HCEC 1CT (cell line): Measurements from ENCODE around the gene LILRB1.
"Not testable (repeated sequence)": the region's sequence is repeated elsewhere in the genome, so short reads cannot be mapped to it uniquely, and the experiment has no call there.

ENCODE experiments used
- DNase-seq: peaks from one replicate; pipeline ENCODE4 v3.0.0-alpha.2; 2017

LILRB1 gene

GRCh38 chr19:54624934-54625730 lies 5.2 kb upstream of the LILRB1 start:
- DNase-seq: not testable (repeated sequence)

GRCh38 chr19:54626757-54627156 lies 3.5 kb upstream of the LILRB1 start:
- DNase-seq: no peak

DNA sequence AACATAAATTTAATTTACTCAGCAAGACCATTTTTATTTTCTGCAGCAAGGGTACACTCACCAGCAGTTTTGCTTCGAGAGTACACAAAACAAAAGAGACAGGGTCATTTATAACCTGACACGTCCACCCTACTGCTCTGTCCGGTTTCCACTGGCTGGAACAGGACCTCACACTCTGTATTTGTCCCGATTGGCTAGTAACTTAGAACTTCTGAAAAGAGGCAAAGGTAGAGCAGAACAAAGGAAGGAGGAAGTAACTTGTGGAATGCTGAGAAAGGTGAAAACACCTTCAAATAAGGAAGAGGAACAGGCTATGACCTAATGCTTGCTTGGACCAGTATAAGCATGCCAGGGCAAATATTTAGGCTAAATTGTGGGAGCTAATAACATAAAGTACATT lies 2.4 kb upstream of the LILRB1 start:
- DNase-seq: not testable (repeated sequence)

DNA sequence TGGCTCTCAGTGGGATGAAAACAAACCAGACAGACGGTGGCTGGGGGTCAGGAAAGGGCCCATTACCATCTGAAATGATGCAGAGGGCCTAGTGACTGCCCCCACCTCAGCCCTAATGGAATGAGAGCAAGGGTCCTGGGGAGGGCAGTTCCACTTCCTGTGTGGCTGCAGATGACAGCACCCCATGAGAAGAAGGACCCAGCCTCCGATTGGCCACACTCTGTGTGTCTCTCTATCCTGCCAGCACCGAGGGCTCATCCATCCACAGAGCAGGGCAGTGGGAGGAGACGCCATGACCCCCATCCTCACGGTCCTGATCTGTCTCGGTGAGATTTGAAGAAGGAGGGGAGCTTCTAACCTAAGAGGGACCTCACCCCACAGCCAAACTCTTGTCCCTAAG lies 498 bp downstream of the LILRB1 start:
- no peak for DNase-seq

DNA sequence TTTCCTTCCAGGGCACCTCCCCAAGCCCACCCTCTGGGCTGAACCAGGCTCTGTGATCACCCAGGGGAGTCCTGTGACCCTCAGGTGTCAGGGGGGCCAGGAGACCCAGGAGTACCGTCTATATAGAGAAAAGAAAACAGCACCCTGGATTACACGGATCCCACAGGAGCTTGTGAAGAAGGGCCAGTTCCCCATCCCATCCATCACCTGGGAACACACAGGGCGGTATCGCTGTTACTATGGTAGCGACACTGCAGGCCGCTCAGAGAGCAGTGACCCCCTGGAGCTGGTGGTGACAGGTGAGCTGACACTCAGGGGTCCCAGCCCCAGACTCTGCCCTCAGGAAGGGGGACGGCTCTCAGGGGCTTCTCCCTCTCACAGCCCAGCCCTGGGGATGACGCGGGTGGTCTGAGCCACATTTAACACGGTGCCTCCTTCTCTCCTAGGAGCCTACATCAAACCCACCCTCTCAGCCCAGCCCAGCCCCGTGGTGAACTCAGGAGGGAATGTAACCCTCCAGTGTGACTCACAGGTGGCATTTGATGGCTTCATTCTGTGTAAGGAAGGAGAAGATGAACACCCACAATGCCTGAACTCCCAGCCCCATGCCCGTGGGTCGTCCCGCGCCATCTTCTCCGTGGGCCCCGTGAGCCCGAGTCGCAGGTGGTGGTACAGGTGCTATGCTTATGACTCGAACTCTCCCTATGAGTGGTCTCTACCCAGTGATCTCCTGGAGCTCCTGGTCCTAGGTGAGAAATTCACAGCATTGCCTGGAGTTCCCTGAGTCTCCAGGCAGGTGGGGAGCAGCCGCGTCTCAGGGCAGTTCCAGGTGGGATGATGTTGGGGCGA lies 1.4 kb downstream of the LILRB1 start:
- not testable (repeated sequence) for DNase-seq

DNA sequence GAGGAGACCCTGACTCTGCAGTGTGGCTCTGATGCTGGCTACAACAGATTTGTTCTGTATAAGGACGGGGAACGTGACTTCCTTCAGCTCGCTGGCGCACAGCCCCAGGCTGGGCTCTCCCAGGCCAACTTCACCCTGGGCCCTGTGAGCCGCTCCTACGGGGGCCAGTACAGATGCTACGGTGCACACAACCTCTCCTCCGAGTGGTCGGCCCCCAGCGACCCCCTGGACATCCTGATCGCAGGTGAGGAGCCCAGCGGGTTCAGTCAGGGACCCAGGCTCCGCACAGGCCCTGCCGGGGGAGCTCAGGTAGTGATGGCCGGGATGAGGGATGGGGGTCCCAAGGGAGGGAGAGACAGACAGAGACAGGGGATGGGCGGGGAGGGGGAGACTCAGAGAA lies 2.2 kb downstream of the LILRB1 start:
- DNase-seq: not testable (repeated sequence)

GRCh38 chr19:54633401-54633800 lies 3.1 kb downstream of the LILRB1 start:
- no peak for DNase-seq

DNA sequence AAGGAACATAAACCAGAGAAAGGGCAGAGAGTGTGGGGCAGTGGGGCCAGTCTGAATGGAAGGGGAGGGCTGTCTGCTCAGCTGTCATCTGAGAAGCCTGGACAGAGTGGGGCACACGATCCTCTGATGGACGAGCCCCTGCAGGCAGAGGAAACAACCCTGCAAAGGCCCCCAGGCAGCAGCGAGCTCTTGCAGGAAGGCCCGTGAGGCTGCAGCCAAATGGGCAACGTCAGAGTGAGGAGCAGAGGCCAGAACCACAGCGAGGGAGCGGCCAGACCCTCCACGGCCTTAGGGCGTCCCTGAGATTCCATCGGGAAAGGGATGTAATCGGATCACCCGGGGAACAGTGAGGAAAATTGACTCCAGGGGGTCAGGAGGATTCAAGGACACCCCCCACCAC lies 5.8 kb downstream of the LILRB1 start:
- not testable (repeated sequence) for DNase-seq

DNA sequence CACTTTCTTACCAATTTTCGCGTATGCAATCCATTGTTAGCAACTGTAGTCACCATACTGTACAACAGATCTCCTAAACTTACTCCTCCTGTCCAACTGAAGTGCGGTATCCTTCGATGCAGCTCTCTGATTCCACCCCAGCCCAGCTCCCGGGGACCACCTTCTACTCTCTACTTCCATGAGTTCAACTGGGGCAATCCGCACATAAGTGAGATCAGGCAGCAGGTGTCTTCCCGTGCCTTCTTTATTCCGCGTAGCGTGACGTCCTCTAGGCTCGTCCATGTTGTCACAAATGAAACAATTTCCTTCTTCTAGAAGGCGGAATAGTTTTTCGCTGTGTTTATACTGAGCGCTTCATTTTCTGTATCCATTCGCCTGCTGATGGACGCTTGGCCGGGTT lies 8.4 kb downstream of the LILRB1 start:
- DNase-seq: no peak

GRCh38 chr19:54642953-54643352 lies 12.7 kb downstream of the LILRB1 start:
- DNase-seq: not testable (repeated sequence)

GRCh38 chr19:54643583-54643982 lies 13.3 kb downstream of the LILRB1 start:
- not testable (repeated sequence) for DNase-seq

- no peak for DNase-seq
Measured at GRCh38 chr19:54644056-54644455, 13.8 kb downstream of the LILRB1 start.

DNA sequence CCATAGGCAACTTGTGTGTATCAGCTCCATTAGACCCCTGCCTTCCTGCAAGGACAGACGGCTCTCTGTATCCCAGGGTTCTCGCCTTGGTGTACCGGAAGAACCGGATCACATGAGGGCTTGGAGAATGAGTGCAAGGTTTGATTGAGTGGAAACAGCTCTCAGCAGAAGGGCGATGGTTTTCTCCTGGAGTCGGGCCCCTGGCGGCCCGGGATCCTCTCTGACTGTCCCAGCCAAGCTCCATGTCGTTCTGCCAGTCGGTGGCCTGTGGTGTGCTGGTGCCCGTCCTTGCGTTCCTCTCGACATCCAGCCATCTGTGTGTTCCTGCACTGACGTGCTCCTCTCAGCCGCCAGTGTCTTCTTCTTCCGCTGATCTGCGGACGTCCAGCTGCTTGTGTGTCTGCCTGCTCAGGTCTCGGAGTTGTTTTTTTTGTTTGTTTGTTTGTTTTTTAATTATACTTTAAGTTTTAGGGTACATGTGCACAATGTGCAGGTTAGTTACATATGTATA lies 16.1 kb downstream of the LILRB1 start:
- no peak for DNase-seq

DNA sequence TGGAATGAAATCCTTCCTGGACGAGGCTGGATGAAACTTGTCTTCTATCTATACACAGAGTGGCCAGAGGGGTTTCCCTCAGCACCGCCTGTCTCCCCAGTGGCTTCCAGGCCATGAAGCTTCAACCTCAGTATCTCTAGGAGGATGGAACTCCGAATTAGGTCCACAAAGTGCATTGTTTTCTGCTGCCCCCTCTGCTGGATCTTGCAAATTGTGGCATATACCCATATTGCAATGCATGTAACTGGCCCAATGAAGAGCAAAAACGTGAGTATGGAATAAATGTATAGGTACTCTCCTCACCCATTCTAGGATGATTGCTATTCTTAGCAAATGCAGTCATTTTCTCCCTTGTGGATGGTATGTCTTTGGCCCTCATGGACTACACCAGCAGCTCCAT lies 17.8 kb downstream of the LILRB1 start:
- no peak for DNase-seq

- DNase-seq: no peak
Measured at GRCh38 chr19:54650108-54650655, 19.9 kb downstream of the LILRB1 start.

- peak; percentile 12 for DNase-seq
Measured at GRCh38 chr19:54653181-54653809, 23.0 kb downstream of the LILRB1 start.

DNA sequence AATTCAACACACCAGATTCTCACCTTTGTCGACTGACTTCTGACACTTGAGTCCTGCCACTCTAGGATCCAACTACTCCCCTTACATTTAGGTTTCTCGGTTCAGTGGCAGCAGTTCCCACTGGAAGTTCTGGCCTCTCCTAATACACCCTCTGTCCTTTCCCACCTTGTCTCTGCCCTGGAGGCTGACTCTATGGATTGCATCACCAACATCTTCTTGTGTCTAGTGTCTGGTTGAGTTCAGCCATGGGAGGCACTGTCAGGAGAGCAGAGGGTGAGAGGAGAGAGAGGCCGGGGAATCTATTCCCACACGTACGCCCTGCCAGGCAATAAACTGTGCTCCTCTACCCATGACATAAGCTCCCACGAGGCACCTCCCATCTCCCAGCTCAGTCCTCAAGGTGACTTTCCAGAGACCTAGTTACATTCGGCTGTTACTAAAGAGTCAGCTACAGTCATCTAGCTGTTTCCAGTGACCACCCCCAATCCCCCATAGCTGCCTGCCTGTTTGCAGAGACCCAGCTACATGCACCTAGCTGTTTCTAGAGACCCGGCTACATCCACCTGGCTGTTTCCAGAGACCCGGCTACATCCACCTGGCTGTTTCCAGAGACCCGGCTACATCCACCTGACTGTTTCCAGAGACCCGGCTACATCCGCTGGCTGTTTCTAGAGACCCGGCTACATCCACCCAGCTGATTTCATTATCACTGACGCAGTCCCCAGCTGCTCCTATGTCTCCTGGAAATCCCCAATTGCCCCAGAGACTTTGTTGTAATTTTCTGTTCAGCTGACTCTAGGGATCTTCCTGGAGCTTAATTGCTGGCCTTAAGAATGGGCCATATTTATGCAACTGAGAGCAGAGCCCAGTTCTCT lies 24.4 kb downstream of the LILRB1 start:
- DNase-seq: no peak

DNA sequence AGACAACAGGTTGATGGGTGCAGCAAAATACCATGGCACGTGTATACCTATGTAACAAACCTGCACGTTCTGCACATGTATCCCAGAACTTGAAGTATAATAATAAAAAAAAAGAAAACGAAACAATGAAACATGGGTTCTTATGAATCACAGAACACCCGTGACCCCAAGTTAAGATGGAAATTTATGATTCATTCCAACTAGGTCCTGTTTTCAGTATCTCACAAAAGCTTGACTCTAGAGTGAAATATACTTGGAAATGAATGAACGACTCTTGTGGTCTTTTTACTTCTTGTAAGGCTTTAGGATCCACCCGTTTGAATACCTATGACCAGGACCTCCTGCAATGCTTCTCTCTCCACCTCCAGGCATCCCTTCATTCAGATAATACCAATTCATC lies 29.0 kb downstream of the LILRB1 start:
- DNase-seq: no peak

- DNase-seq: no peak
Measured at GRCh38 chr19:54660306-54660705, 30.0 kb downstream of the LILRB1 start.

- no peak for DNase-seq
Measured at GRCh38 chr19:54660964-54661363, 30.7 kb downstream of the LILRB1 start.

DNA sequence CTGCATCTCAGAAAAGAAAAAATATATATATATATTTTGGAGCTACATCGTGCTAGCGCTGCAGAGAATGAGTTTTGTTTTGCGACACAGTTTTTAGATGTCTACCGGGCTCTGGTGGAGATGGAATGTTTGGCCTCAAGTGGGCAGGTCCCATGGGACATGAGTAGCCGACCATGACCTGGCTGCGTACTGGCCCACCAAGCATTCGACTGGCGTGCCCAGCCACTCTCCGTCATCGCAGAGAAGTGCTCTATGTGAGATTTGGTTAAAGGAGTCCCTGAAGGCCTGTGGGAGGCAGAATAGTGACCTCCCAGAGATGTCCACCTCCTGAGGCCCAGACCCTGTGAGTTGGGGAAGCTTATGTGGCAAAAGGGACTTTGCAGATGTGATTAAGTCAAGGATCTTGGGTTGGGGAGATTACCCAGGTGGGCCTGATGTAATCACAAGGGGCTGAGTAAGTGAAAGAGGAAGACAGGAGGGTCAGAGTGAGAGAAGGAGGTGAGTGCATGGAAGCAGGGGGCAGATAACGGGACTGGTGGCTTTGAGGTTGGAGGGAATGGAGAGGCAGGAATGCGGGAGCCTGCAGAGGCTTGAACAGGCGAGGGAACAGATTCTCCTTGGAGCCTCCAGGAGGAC lies 31.7 kb downstream of the LILRB1 start:
- no peak for DNase-seq

GRCh38 chr19:54662730-54663129 lies 32.4 kb downstream of the LILRB1 start, which contains the start of gene LILRB4:
TSS of gene LILRB4 (plus strand) at chr19:54662985. CDS start at chr19:54663034, 49 bp downstream.
- no peak for DNase-seq
